HG03159 (cell line): ENCODE measurements around the gene STIM1.
"Not testable (repeated sequence)": the region's sequence is repeated elsewhere in the genome, so short reads cannot be mapped to it uniquely, and the experiment has no call there.

Source experiments
- ATAC-seq: cut with Tn5 transposase; IDR thresholded peaks from one replicate; pipeline ENCODE4 v1.9.1; 2021; ENCODE audit warnings: mild to moderate bottlenecking, moderate library complexity; ENCODE audit not compliant: unreplicated experiment

STIM1 gene

GRCh38 chr11:4016602-4017001 is 161.1 kb downstream of the STIM1 start:
- ATAC-seq, result not testable (repeated sequence)

- no peak for ATAC-seq
Measured at GRCh38 chr11:4017129-4017528, 161.7 kb downstream of the STIM1 start.

- ATAC-seq, result no peak
Measured at GRCh38 chr11:4018641-4019040, 163.2 kb downstream of the STIM1 start.

GRCh38 chr11:4019891-4020290 is 164.4 kb downstream of the STIM1 start:
- no peak for ATAC-seq

GRCh38 chr11:4022669-4023068 is 167.2 kb downstream of the STIM1 start:
- no peak for ATAC-seq

GRCh38 chr11:4025248-4025966 is 169.9 kb downstream of the STIM1 start:
- no peak for ATAC-seq

GRCh38 chr11:4025967-4026324 is 170.5 kb downstream of the STIM1 start:
- no peak for ATAC-seq

GRCh38 chr11:4026389-4026788 is 170.9 kb downstream of the STIM1 start:
- no peak for ATAC-seq

GRCh38 chr11:4027746-4028145 is 172.3 kb downstream of the STIM1 start:
- ATAC-seq, result no peak

- no peak for ATAC-seq
Measured at GRCh38 chr11:4030197-4030596, 174.7 kb downstream of the STIM1 start.

GRCh38 chr11:4032097-4032496 is 176.6 kb downstream of the STIM1 start:
- no peak for ATAC-seq

GRCh38 chr11:4035985-4036384 is 180.5 kb downstream of the STIM1 start:
- no peak for ATAC-seq

GRCh38 chr11:4039011-4039410 is 183.5 kb downstream of the STIM1 start:
- no peak for ATAC-seq

GRCh38 chr11:4040461-4040860 is 185.0 kb downstream of the STIM1 start:
- no peak for ATAC-seq

- ATAC-seq, result no peak
Measured at GRCh38 chr11:4041731-4042391, 186.4 kb downstream of the STIM1 start.

GRCh38 chr11:4044976-4045646 is 189.6 kb downstream of the STIM1 start:
- no peak for ATAC-seq

GRCh38 chr11:4048340-4048739 is 192.9 kb downstream of the STIM1 start:
- no peak for ATAC-seq

- no peak for ATAC-seq
Measured at GRCh38 chr11:4049006-4049405, 193.5 kb downstream of the STIM1 start.

- no peak for ATAC-seq
Measured at GRCh38 chr11:4050138-4050537, 194.7 kb downstream of the STIM1 start.

GRCh38 chr11:4053200-4053599 is 197.7 kb downstream of the STIM1 start:
- ATAC-seq, result not testable (repeated sequence)

- no peak for ATAC-seq
Measured at GRCh38 chr11:4054643-4055042, 199.2 kb downstream of the STIM1 start.

- no peak for ATAC-seq
Measured at GRCh38 chr11:4059424-4059823, 204.0 kb downstream of the STIM1 start.
